Measurements from ENCODE around the gene HPCAL1.

HPCAL1 gene

DNA sequence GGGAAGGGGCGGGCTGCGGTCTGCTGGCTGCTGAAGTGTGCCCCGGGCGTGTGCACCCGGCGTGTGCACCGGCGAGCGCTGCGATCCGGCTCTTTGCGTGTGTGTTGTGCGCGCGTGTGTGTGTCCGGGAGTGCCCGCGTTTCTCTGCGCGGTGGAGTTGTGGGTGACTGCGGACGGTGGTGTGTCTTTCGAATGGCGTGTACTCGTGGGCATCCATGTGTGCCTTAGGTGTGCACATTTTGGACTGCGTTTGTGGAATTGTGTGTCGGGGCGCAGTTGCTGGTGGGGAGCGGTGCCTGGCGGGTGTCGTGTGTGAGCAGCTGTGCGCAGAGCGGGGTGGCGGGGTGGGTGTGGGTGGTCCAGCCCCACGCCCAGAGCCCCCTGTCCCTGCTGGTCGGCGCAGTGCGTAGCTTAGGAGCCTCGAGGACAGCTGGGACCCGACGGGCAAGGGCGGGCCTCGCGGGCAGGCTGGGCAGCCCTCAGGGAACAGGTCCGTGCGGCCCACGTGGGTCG, 533 bp downstream of the HPCAL1 start:
- DNase-seq (ENCODE audit: low spot score): peak; percentile 12

GRCh38 chr2:10303694-10304378, 1.1 kb downstream of the HPCAL1 start:
- peak; percentile 56 for DNase-seq (ENCODE audit: low spot score)

DNA sequence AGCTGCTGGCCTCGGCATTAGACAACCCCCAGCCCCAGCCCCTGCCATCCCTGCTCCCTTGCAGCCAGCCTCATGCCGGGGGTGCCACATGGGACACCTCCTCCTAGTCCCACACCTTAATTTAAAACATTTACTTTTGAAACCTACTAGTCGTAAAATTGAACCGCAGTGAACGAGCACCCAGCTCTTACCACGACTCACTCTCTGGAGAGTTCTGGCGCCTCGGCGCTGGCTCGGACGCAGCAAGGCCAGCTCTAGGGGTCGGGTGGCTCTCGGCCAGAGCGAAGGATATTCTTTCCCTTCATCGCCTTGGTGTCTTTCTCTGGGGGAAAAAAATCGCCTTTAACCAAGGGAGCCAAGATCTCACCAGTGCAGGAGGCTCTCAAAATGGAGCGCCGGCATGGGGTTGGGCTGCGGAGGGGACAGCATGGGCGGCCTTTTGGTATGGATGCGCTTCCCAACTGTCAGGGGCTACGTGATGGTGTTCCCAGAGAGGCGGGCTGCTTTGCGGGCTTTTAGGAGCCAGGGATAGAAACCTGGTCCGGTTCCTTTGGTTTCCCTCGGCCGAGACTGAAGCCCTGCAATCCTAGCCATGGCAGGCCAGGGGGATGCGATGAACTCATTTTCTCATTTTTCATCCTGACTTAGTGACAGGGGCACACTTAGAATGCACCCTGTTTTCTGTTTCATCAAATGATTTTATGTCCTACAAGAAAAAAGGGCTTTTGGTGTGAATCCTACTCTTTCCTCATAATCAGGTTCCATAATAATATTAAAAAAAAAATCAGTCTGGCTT, 2.0 kb downstream of the HPCAL1 start:
- no peak for DNase-seq (ENCODE audit: low spot score)

GRCh38 chr2:10305254-10305635, 2.5 kb downstream of the HPCAL1 start:
- DNase-seq (ENCODE audit: low spot score): no peak

GRCh38 chr2:10305715-10306114, 3.0 kb downstream of the HPCAL1 start:
- no peak for DNase-seq (ENCODE audit: low spot score)

GRCh38 chr2:10306901-10307463, 4.3 kb downstream of the HPCAL1 start:
- no peak for DNase-seq (ENCODE audit: low spot score)

- no peak for DNase-seq (ENCODE audit: low spot score)
Observed at GRCh38 chr2:10307561-10308156, 5.0 kb downstream of the HPCAL1 start.

GRCh38 chr2:10308866-10309265, 6.2 kb downstream of the HPCAL1 start:
- DNase-seq (ENCODE audit: low spot score): no peak

GRCh38 chr2:10309286-10309685, 6.6 kb downstream of the HPCAL1 start:
- DNase-seq (ENCODE audit: low spot score): no peak

DNA sequence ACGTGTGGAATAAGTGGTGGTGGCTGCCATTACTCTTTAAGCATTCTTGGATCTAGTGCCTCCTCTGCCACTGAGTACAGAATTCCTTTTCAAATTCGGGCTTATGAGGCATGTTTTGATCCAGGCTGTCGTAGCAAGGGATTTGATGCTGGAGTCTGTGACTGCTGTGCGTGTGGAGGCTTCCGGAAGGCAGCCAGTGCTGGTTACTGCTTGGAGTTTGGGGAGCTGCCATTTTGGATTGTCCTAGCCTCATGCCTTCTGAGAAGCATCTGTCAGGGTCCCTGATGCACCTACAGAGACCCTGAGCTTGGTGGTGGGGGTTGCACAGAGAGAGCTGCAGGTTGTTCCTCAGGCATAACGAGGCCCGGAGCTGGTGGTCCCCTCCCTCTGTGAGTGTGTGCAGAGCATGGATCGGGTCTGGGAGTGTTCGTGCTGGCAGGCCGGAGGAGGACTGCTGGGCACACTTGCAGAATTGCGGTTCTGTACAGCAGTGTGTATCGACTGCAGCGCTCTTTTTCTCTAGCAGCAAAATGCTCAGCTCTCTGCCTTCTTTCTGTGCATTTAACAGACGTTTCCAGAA, 7.7 kb downstream of the HPCAL1 start:
- DNase-seq (ENCODE audit: low spot score): no peak

- no peak for DNase-seq (ENCODE audit: low spot score)
Observed at GRCh38 chr2:10311736-10312135, 9.0 kb downstream of the HPCAL1 start.

GRCh38 chr2:10312437-10312957, 9.8 kb downstream of the HPCAL1 start:
- no peak for DNase-seq (ENCODE audit: low spot score)

DNA sequence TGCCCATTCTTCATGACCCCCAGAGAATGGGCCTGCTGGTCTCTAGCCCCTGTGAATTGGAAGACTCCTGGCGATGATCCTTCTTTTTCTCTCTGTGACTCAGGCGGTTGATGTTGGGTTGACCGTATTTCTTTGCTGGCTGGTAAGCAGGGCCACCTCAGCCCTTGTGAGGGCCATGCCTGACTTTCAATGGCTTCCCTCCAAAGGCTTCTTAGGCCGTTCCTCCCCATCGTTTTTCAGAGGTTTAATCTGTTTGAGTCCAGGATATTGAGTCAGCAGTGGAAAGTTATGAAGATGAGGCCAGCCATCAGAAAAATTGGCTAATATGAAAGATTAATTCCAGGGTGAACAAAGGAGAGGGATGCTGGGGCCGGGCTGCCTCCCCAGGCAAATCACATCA, 13.6 kb downstream of the HPCAL1 start:
- DNase-seq (ENCODE audit: low spot score): no peak

DNA sequence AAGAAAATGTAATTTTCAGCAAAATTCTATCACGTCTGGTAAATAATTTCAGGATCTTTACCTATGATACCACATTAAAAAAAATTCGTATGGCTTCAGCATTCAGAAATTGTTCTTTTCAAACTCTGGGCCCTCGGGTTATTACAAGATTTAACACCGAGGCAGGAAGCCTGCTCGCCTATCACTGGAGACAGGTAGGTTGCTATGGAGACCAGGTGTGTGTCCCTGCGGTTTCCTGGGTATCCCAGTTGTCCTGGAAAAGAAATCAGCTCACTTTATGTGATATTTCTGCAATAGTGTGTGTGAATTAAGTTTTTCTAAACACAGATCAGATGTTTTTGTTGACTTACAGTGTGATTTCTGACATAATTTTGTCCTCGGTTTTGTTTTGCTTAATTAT, 14.2 kb downstream of the HPCAL1 start:
- DNase-seq (ENCODE audit: low spot score): no peak

- no peak for DNase-seq (ENCODE audit: low spot score)
Observed at GRCh38 chr2:10317646-10318045, 14.9 kb downstream of the HPCAL1 start.

DNA sequence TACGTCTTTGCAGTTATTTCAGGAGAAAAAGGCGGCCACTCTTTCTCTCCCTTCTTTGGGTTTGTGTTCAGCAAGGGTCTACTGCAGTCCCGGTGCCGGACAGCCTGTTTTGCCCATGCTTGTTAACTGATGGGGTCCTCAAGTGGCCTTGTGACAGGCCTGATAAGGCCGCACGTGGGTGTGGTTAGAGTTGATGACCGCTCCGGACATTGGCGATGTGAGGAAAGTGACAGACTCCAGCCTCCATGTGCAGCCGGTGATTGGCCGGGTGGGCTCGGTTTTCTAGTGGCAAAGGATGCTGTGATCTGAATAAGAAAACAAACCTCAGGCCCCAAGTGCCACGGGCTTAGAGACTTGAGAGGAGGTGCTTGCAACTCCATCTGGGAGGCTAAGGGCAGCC, 15.6 kb downstream of the HPCAL1 start:
- no peak for DNase-seq (ENCODE audit: low spot score)

DNA sequence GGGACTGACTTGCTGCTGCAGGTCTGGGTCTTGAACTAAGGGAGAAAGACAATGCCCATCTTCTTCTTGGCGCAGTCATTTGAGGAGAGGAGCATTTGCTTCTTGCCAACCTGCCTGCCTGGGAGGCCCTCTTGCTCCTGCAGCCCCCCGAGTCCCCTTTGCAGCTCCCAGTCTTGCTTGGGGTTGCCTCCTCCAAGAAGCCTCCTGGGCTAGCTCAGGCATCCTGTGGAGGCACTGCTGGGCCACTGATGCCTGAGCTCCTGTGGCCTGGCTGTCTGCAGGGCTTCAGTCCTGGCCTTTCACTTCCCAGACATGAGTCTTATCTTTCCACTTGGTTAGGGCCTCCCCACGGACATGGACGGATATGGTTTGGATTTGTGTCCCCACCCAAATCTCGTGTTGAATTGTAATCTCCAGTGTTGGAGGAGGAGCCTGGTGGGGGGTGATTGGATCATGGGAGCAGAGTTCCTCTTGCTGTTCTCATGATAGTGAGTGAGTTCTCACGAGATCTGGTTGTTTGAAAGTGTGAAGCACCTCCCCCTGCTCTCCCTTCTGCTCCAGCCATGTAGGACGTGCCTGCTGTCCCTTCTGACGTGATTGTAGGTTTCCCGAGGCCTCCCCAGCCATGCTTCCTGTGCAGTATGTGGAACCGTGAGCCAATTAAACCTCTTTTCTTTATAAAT, 17.3 kb downstream of the HPCAL1 start:
- DNase-seq (ENCODE audit: low spot score): no peak

DNA sequence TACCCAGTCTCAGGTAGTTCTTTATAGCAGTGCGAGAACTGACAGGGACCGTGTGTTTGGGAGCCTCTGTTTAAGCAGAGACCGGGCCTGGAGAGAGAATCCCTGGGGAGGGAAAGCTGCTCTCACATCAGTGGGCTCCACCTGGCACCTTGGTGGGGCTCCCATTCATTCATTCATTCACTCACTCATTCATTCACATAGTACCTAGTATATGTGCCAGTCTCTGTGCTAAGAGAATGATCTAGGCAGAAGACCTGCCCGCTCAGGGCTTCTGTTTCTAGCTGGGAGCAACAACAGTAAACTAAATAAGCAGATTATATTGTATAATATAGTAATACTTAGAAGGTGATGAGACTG, 17.8 kb downstream of the HPCAL1 start:
- DNase-seq (ENCODE audit: low spot score): no peak

DNA sequence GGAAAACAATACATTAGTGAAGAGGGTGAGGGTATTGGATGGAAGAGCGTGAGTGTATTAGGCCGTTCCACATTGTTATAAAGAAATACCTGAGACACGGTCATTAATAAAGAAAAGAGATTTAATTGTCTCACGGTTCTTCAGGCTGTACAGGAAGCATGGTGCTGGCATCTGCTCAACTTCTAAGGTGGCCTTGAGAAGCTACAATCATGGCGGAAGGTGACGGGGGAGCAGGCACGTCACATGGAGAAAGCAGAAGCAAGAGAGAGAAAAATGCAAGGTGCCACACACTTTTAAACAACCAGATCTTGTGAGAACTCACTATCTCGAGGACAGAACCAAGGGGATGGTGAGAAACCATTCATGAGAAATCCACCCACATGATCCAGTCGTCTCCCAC, 18.2 kb downstream of the HPCAL1 start:
- no peak for DNase-seq (ENCODE audit: low spot score)

DNA sequence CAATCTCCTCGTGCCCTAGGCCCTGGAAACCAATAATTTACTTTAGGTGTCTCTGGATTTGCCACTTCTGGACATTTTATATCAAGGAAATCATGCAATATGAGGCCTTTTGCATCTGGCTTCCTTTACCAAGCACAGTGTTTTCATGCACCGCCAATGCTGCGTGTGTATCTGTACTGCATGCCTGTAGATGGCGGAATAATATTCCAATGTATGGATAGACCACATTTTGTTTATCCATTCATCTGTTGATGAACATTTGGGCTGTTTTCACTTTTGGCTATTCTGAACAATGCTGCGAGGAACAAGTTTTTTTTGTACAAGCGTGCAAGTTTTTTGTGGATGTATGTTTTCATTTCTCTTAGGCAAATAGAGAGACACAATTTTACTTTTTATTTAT, 18.9 kb downstream of the HPCAL1 start:
- no peak for DNase-seq (ENCODE audit: low spot score)

GRCh38 chr2:10322481-10322880, 19.8 kb downstream of the HPCAL1 start:
- DNase-seq (ENCODE audit: low spot score): no peak

All from SK-N-DZ (cell line).